HG03064 (cell line): ENCODE results near the gene LHFPL2.

ENCODE experiments used
- ATAC-seq: cut with Tn5 transposase; IDR thresholded peaks from one replicate; pipeline ENCODE4 v1.9.1; 2021; ENCODE audit warnings: low read depth; ENCODE audit not compliant: unreplicated experiment

The LHFPL2 gene

DNA sequence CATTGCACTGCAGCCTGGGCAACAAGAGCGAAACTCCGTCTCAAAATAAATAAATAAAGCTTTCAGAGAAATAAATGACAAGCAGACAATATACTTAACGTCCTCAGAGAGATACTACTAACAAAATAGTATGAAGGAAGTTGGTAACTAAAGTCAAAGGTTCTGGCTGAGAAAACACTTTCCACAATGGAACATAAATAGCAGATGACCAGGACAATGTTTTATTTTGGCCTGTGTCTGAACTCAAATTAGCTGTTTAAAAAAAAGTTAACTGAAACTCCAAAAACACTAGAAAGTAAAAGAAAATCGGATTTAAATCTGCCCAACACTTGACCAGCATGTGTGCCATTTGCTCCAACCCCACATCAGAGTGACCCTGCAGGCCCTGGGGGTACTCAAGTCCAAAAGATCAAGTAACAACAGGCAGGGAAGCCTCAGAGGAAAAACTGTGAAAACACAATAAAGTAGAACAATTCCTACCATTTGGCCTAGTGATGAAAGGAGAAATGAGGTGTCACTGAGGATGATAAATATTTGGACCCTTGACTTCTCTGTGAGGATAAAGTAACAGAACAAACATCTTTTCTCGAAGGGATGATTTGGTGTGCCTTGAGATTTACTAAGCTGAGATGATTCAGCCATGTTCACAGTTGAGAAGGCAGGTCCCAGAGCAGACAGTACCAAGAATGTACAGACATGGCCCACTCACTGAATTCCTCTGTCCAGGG, 47.7 kb downstream of the LHFPL2 start:
- no peak for ATAC-seq

DNA sequence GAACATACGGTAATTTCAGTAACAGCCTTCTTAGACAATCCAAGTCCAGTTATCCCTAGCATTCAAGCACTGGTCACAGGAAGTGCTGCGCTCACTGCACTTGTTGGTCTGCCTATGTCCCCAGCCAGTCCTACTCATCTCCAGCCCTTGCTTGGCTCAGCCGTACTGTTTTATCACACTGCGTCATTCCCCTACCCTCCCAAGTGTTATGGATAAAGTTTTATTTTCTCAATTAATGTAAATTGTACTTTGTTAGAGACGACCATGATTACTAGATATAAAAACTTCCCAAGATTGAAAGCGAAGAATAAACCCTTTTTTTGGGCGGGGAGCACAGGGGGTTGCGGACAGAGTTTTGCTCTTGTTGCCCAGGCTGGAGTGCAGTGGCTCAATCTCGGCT, 49.6 kb downstream of the LHFPL2 start:
- no peak for ATAC-seq

DNA sequence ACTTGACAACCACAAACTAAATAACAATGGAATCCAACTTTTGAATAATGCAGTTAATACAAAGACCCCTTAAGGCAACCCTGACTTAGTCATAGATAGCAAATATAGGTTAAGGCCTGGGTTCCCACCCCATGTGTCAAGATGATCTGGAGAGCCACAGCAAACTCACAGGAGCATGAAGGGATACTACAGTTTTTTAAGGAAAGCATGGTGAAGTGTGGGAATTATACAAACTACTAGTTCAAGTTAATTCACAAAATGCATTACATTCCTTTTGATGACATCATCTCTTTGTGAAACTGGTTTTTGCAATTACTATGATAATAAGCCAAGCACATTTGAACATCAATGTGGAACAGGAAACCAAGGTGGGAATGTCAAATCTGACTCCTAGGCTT, 50.6 kb downstream of the LHFPL2 start:
- no peak for ATAC-seq

DNA sequence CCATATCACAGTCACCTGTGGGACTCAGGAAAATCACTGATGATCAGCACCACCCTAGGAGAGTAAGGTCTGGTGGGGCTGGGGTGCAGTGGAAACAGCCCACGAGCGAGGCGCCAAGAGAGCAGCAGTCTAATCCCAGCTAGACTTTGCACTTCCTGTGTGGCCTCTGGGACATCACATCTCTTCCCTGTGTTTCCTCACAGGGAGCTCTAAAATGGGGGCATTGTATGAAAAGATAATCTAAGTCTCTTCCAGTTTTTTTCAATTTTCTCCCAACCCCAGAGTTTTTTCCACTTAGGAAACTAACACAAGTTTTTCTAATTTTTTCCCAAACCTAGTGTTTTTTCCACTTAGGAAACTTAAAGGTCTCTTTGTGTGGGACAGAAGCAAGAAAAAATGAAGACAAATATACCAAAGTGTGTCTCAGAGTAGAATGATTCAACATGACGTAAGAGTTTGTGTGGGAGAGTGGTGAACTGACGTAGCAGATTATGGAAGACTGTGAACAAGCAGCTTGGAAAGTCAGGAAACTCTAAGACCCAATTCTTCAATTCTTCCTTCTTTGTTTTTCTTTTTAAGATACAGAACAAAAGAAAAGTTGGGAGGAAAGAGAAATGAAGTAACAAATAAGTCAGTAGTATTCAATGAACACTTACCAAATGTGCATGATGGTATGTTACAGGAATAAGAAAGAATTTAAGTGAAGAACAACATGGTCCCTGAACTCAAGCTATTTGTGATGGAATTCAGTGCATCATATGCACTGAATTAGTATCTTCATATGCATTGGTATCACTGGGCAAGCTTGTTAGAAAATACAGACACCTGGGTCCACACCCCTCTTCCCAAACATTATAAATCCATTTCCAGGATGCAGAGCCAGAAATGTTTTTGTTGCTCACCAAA, 51.3 kb downstream of the LHFPL2 start:
- ATAC-seq: no peak

DNA sequence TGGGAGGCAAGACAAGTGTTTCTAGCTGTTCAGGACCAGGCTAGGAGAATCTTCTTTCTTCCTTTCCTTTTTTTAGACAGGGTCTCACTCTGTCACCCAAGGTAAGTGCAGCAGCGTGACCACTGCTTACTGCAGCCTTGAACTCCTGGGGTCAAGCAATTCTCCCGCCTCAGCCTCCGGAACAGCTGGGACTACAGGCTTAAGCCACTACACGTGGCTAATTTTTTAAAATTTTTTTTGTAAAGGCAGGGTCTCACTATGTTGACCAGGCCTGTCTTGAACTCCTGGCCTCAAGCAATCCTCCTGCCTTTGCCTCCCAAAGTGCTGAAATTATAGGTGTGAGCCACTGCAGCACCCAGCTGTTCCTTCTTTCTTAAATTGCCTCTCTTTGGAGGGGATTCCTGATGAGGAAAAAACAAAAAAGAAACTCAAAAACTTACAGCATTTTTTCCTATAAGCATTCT, 53.1 kb downstream of the LHFPL2 start:
- no peak for ATAC-seq

DNA sequence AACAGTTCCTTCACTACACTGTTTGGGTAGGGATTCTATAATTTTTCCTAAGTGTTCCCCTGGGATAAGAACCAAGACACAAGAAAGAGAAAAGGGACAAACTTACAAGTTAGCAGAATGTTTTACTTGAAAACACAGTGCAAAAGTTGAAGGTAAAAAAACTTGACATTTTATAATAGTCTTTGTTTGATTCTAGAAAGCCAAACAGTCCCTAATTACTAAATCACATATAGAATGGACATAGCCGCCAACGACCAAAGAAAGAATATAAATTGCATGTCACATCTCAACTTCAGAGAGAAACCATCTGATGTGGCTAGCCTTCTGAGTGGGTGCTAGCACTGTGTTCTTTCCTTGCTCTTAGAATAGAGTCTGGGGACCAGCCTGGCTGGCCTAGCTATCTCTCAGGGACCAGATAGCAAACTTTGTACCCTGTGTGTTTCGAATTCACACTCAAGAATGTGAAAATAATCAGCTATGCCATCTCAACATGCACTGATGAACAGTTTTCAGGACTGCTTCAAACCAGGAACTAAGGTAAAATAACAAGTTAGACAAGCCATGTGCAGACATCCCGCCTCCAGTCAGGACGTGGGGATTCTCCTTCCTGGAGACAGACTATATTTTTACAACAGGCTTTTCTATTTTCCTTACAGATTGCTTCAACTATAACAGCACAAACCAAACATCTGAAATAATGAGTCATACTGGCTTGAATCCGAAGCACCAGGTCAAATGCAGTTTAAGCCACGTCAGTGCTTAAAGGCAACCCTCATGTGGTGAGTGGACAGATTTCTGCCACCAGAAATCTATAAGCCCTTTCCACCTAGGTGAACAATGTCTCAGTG, 53.7 kb downstream of the LHFPL2 start:
- ATAC-seq: no peak

DNA sequence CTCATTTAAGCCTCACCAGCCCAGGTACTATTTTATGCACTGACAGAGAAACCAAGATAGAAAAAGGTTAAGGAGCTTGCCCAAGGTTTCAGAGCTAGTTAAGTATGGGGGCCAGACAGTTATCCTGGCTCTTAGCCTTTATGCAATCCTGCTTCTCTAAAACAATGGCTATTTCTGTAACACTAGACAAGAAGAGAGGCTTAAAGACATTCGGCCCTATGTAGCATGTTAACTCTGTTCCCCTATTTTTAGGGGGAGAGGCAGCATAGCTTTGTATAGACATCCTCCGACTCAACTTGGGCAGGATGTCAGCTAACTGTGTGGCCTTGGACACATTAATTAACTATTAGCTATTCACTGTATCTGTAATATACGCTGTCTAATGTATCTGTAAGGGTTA, 54.6 kb downstream of the LHFPL2 start:
- ATAC-seq: no peak

DNA sequence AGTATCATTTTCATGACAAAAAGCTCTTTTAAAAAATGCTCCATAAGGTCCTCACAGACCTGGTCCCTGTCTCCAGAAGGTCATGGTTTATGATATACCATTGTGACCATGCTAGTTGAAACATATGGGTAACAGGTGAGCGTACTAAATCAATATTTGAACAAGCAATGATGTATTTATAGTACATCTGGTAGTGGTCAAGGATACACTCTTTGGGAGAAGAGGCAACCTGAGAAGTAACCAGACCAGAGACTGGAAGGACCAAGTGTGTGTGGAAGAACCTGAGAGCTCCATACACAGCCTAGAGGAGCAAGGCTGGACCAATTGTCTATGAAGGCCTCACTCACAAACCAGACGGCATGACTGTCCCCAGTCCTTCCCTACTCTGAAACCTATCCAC, 55.1 kb downstream of the LHFPL2 start:
- no peak for ATAC-seq

DNA sequence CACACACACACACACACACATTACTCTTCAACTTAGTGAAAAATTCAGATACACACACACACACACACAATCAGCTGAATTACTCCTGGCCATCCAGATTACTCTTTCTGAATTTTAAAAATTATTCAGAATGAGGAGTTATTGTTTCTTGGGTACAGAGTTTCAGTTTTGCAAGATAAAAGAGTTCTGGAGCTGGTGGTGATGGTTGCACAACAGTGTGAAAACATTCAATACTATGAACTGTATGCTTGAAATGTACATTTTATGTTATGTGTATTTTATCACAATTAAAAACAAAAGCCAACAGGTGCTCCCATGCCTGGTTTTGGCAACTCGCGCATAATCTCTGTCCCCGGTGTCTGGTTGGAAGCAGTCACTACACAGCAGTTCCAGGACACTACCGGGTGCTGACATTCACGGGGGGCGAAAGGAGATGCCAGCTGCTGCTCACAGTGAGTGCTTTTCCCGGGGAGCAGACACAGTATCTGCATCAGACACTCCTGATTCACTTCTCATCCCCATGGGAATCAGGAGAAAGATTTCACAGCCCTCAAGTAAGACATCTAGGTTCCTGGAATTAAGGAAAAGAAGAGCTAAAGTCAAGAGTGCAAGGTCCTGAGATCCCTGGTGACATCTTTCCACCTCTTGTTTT, 55.7 kb downstream of the LHFPL2 start:
- ATAC-seq: no peak

DNA sequence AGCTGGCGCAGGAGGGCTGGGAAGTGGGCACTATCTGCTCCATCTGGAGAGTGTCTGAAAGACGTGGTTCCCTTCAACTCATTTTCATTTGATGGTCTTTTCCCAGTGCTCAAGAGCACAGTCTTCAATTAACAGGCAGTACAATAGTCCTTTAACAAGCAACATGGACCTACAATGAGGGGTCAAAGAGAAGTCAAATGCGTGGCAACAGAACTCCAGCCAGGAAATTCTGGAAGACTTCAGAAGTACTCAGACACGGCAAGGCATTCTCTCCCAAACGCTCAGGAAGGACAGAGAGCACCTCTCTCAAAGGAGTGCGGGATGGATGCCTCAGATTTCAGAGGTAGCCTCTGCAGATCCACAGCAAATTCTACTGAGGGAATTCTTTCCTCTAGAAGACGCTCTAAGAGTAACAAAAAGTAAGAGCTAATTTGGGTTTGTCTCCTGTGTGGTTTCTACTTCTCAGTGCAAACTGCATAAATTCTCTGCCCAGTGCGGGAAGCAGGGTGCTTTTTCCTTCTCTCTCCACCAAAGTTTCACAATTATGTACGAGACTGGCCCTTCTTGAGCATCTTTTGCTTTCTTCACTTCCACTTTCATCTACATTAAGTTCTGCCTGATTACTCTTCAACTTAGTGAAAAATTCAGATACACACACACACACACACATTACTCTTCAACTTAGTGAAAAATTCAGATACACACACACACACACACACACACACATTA, 56.4 kb downstream of the LHFPL2 start:
- ATAC-seq: peak; percentile 81

DNA sequence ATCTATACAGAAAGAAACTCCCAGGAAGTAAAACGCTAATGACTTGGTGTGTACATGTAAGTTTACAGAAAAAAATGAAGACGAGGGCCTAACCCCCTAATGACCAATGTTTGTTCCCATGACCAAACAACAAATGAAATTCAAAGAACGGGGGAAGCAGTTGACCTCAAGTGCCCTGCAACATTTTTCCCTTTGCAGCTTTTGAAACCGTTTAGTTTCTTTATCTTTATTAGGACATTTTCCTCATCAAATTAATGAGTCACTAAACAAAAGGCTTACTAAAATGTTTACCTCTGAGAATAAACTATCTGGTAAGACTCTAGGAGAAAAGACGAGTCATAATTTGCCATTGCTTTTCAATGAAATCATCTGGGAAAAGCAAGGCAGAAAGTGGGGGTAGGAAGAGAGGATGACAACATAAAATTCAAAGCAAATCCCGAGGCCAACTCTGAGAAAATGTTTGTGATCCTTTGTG, 57.4 kb downstream of the LHFPL2 start:
- no peak for ATAC-seq

DNA sequence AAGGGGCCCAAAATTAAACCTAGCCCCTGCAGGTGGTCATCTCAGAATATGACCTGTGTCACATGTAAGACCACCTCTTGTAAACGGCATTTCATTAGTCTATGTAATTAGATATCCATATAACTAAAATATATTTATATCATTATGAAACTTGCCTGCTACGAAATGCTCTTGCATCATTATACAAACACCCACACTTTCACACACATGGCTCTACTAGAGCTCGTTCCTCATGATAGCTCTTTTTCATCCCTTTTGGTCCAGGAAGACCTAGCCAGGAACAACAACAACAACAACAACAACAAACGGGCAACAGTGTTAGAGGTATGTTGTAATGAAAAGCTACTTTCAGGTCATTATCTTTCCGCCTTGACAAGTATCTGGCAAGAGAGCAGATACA, 58.6 kb downstream of the LHFPL2 start:
- ATAC-seq: no peak

DNA sequence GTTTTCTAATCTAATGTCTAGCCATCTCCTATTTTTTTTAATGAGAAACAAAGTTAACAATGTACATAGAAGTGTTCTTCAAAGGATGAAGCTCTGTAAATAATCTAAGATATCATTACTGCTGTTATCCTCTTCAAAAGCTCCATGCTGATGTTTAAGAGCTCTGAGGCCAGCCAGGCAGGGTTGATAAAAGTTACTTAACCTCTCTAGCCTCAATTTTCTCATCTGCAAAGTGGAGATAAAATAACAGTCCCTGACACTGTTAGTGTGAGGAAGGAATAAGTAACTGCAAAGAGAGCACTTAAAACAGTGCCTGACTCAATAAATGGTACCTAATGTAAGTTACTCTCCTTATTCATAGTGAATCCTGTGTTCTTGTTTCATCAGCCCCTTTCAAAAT, 60.1 kb downstream of the LHFPL2 start:
- ATAC-seq: no peak

DNA sequence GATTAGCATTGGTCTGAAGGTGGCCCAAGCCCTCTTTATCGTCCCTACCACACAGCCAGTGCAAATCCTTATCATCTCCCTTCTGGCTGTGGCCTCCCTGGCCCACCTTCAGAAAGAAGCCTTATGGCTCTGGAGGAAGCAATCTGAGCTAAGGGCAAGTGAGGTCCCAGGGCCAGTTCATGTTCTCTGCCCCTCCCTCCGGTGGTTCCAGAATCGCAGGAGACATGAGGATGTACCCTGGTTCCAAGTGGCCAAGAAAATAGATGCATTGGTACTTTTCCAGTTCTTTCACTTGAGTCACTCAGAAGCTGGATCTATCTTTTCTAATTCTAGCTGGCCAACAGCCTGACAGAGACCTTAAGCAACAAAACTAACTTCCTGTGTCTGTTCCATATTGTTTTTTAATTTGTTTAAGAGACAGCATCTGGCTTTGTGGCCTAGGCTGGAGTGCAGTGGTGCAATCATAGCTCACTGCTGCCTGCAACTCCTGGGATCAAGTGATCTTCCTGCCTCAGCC, 60.7 kb downstream of the LHFPL2 start:
- no peak for ATAC-seq

DNA sequence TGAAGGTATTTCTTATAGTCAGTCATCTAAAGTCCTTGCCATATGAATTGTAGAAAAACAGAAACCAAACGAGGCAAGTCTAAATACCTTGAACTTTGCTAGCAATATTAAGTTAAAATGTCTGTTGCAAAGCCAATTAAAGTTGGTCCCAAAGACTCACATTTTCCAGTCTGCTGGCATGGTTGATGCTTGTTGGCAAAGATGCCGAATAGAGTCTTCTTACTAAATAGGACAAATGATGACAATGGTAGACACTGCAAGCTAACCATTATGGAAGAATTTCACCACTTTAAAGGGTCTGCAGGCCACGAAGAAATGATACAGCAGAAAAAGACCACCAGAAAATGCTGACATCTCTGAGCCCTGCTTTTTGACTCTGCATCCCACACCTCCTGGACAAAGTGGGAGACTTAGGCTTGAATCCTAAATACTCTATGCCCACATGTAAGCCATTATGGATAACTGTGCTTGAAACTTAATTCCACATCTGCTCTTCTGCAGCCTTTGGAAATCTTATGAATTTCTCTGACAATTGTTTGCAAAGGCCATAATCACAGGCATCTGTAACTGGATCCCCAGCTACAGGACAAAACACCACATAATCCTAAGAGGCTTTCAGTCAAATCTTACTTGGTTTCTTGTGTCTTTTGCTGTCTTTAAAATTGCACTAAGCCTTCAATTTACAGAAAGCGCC, 61.3 kb downstream of the LHFPL2 start:
- ATAC-seq: no peak

DNA sequence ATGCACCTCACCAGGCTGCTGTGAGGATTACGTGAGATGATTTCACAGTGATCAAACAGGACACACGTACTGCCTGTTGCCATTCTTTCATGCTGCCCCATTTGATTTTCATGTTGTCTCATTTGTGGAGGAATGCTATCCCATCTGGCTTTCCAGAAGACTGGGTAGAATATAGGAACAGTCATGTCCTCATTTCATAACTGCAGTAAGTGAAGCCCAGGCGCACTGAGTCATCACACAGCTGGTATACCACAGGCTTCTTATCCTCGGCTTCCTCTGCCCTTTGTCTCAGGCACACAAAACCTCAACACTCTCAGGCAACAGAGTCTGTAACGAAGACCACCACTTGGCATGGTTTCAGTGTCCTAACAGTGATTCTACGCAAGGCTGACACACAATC, 62.3 kb downstream of the LHFPL2 start:
- no peak for ATAC-seq

DNA sequence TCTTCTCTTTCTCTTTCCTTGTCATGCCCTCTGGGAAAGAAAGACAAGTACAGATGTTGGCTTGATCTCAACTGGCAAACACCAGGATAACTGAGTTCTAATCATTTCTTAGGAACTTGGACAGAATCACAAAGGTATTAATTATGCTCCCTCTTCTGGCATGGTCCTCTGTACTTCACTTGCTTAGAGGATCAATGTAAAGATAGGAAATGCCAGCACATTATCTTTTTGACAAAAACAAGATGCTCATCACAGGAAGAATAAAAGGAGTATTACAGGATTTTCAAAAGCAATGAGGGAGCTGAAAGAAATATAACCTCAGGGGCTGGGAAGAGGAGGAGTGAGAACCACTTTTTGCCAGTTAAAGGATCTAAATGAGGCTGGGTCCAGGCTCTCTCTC, 70.6 kb downstream of the LHFPL2 start:
- no peak for ATAC-seq

DNA sequence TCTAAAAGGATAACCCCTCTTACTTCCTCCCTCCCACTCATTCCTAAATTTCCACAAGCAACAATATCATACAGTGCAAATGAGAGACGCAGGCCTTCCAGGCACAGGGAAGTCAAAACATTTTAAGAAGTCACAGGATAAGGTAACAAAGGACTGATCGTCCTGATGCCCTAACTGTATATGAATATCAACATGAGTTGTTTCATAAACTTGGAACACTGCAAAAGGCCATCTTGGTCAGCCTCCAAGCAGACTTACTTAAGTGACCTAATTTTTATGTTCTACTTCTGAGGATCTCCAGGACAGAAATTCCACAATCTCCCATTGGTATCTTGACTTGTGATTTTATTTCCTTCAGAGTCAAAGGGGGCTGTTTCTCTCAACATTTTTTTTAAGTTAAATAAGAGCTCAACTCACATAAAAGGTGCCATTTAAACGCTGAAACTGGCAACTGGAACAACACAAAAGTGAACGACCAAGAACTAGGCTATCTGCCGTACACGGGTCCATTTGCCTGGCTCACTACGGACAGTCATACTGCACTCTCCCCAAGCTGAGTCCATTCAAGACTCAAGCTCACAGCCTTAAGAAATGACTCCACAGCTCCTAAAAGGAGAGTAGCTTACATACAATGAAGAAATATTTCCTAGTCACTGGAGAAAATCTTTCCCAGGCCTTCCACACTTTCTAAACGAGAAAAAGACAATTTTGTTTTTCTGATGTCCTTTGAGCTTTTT, 71.3 kb downstream of the LHFPL2 start:
- ATAC-seq: no peak
